NB4 (cell line): Measurements from ENCODE around the gene ZAP70.

Source experiments
- CTCF ChIP-seq: IDR thresholded peaks from one replicate; pipeline ENCODE4 v1.5.1; 2012; ENCODE audit warnings: low read depth, low read length
- MYC ChIP-seq: IDR thresholded peaks from 2 replicates; pipeline ENCODE4 v1.6.1; 2011; ENCODE audit warnings: low read depth, low read length
- POLR2A ChIP-seq: IDR thresholded peaks from 2 replicates; pipeline ENCODE4 v1.6.1; 2011; ENCODE audit warnings: mild to moderate bottlenecking; ENCODE audit not compliant: insufficient read length; ENCODE audit errors: extremely low read depth

- TF ChIP-seq CTCF, result no peak
- TF ChIP-seq MYC, result no peak
- no peak for TF ChIP-seq POLR2A
Measured at GRCh38 chr2:97785818-97786217, 72.4 kb downstream of the ZAP70 start.
